HEK293T (cell line): ENCODE measurements around the gene HAUS5.
A peak's percentile ranks its signal among the peaks of the same experiment; 100 is the strongest.

Experiments used
- CTCF ChIA-PET: fragments of 350-600 bp; formaldehyde crosslinking; extraction: SDS; loops from one replicate; lab custom pipeline; 2021; ENCODE audit warnings: antibody characterized with exemption, inconsistent platforms; lab: Yijun Ruan, JAX
- POLR2A ChIA-PET: fragments of 350-600 bp; formaldehyde crosslinking; extraction: SDS; loops from one replicate; lab custom pipeline; 2020; ENCODE audit warnings: antibody characterized with exemption, inconsistent platforms; lab: Yijun Ruan, JAX
- DNase-seq: peaks from one replicate; pipeline ENCODE4 v3.0.0; 2012; ENCODE audit warnings: mixed read lengths; ENCODE audit errors: extremely low spot score
- ARNT ChIP-seq: fragments of 450-650 bp; IDR thresholded peaks from 2 replicates; pipeline ENCODE4 v1.6.1; 2017; ENCODE audit warnings: mild to moderate bottlenecking
- BHLHE40 ChIP-seq: fragments of 450-650 bp; IDR thresholded peaks from 2 replicates; pipeline ENCODE4 v1.6.1; 2016; ENCODE audit warnings: mild to moderate bottlenecking, moderate library complexity, borderline replicate concordance
- CTBP1 ChIP-seq: fragments of 450-650 bp; IDR thresholded peaks from 2 replicates; pipeline ENCODE4 v1.6.1; 2016; ENCODE audit warnings: borderline replicate concordance
- ELF4 ChIP-seq: fragments of 450-650 bp; IDR thresholded peaks from 2 replicates; pipeline ENCODE4 v1.6.1; 2017; ENCODE audit warnings: antibody characterized with exemption
- FOXA1 ChIP-seq: fragments of 450-650 bp; IDR thresholded peaks from 2 replicates; pipeline ENCODE4 v1.6.1; 2016; ENCODE audit warnings: mild to moderate bottlenecking
- FOXK2 ChIP-seq: fragments of 450-650 bp; IDR thresholded peaks from 2 replicates; pipeline ENCODE4 v1.6.1; 2016; ENCODE audit warnings: mild to moderate bottlenecking
- FOXM1 ChIP-seq: fragments of 450-650 bp; IDR thresholded peaks from 2 replicates; pipeline ENCODE4 v1.6.1; 2017; ENCODE audit warnings: mild to moderate bottlenecking, borderline replicate concordance
- HDGF ChIP-seq: fragments of 450-650 bp; IDR thresholded peaks from 2 replicates; pipeline ENCODE4 v1.6.1; 2017; ENCODE audit warnings: antibody characterized with exemption, borderline replicate concordance
- L3MBTL2 ChIP-seq: fragments of 450-650 bp; conservative IDR thresholded peaks from 2 replicates; pipeline ENCODE4 v1.6.1; 2016; ENCODE audit warnings: mild to moderate bottlenecking
- LEF1 ChIP-seq: fragments of 450-650 bp; IDR thresholded peaks from 2 replicates; pipeline ENCODE4 v1.6.1; 2017; ENCODE audit warnings: mild to moderate bottlenecking, borderline replicate concordance
- NFRKB ChIP-seq: fragments of 450-650 bp; IDR thresholded peaks from 2 replicates; pipeline ENCODE4 v1.6.1; 2016; ENCODE audit warnings: mild to moderate bottlenecking, moderate library complexity
- PKNOX1 ChIP-seq: fragments of 450-650 bp; IDR thresholded peaks from 2 replicates; pipeline ENCODE4 v1.6.1; 2016
- SP1 ChIP-seq: fragments of 450-650 bp; IDR thresholded peaks from 2 replicates; pipeline ENCODE4 v1.6.1; 2017
- SUZ12 ChIP-seq: fragments of 450-650 bp; IDR thresholded peaks from 2 replicates; pipeline ENCODE4 v1.6.1; 2016; ENCODE audit warnings: mild to moderate bottlenecking
- TARDBP ChIP-seq: fragments of 450-650 bp; IDR thresholded peaks from 2 replicates; pipeline ENCODE4 v1.6.1; 2016
- ZNF384 ChIP-seq: fragments of 450-650 bp; IDR thresholded peaks from 2 replicates; pipeline ENCODE4 v1.6.1; 2016

HAUS5 gene

GRCh38 chr19:35612559-35613321, at the start of gene HAUS5:
Gene HAUS5, plus strand, starts transcription at chr19:35612735. Its CDS starts 60 bp downstream, at chr19:35612795.
- POLR2A ChIA-PET, result interaction anchor here (0.6 to 2.8 kb wide), 11 partner anchors 11 to 135 kb away, joined by 3 to 16 read pairs (median 5); partner anchors contain the start of genes COX6B1 and LIN37
- CTCF ChIA-PET, result interaction anchor here (0.6 to 0.7 kb wide), 2 partner anchors 40 to 64 kb away, joined by 4 to 6 read pairs; no protein-coding TSS in a partner anchor
- TF ChIP-seq L3MBTL2, result peak; percentile 93
- TF ChIP-seq FOXK2, result no peak
- TF ChIP-seq PKNOX1, result no peak
- TF ChIP-seq SUZ12, result no peak

GRCh38 chr19:35562776-35563175, 49.8 kb upstream of the HAUS5 start:
- POLR2A ChIA-PET, result no interaction called here
- TF ChIP-seq FOXM1 (no peak), SUZ12 (no peak), ELF4 (no peak), FOXA1 (no peak), PKNOX1 (no peak), ZNF384 (no peak), LEF1 (no peak), BHLHE40 (no peak), HDGF (no peak), L3MBTL2 (no peak), CTBP1 (no peak), ARNT (no peak), NFRKB (no peak), TARDBP (no peak), FOXK2 (no peak), SP1 (no peak)
- no peak for DNase-seq
- CTCF ChIA-PET, result no interaction called here

More at GRCh38 chr19:35612559-35613321, at the start of gene HAUS5:
- DNase-seq, result peak; percentile 99

- no peak for TF ChIP-seq L3MBTL2
- TF ChIP-seq CTBP1, result no peak
- TF ChIP-seq TARDBP, result no peak
- no peak for TF ChIP-seq NFRKB
- TF ChIP-seq HDGF, result no peak
- no peak for TF ChIP-seq FOXM1
- ChIA-PET CTCF (interaction anchor here (0.6 kb wide), 1 partner anchor 131 kb away, joined by 3 read pairs; no protein-coding TSS in a partner anchor), POLR2A (no interaction called here)
- no peak for DNase-seq
Observed at GRCh38 chr19:35563207-35563829, 49.2 kb upstream of the HAUS5 start, which contains the start of gene ATP4A. Gene ATP4A, minus strand, starts transcription at chr19:35563658. Its CDS starts 29 bp downstream, at chr19:35563629.

- CTCF ChIA-PET, result interaction anchor here (0.7 kb wide), 1 partner anchor 17 kb away, joined by 7 read pairs; no protein-coding TSS in a partner anchor
- POLR2A ChIA-PET, result no interaction called here
- DNase-seq, result no peak
- no peak for TF ChIP-seq FOXA1
- no peak for TF ChIP-seq ARNT
- no peak for TF ChIP-seq FOXK2
- TF ChIP-seq BHLHE40, result no peak
- TF ChIP-seq PKNOX1, result no peak
- no peak for TF ChIP-seq ELF4
- TF ChIP-seq CTBP1, result no peak
- TF ChIP-seq TARDBP, result no peak
- no peak for TF ChIP-seq FOXM1
- no peak for TF ChIP-seq LEF1
- TF ChIP-seq ZNF384, result no peak
- no peak for TF ChIP-seq HDGF
- no peak for TF ChIP-seq NFRKB
- no peak for TF ChIP-seq SUZ12
- no peak for TF ChIP-seq L3MBTL2
- TF ChIP-seq SP1, result no peak
Observed at GRCh38 chr19:35565016-35565856, 47.3 kb upstream of the HAUS5 start.

- no peak for DNase-seq
- TF ChIP-seq ZNF384 (no peak), ARNT (no peak)
- POLR2A ChIA-PET, result no interaction called here
- CTCF ChIA-PET, result no interaction called here
Observed at GRCh38 chr19:35566738-35567137, 45.8 kb upstream of the HAUS5 start.
